Measurements from ENCODE around the gene GIN1. TPM values are rescaled to one million over a fixed set of nuclear protein-coding genes. Genes with fewer than 3 reads are reported as not detected.

Gene GIN1
- total RNA-seq, 1 experiment from 2014 or later, result 6.6 TPM

DNA sequence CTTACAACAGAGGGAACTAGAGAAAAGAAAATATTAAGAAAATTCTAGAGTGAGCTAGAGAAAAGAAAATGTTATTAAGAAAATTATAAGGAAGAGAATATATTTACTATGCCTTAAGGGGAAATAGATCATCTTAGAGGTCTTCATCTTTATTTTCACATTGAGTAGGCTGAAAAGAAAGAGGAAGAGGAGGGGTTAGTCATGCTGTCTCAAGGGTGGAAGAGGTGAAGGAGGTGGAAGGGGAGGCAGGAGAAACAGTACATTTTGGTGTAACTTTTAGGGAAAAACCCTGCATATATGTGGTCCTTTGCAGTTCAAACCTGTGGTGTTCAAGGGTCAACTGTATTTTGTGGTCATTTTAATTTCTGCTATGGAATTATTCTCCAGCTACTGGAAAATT is 46.8 kb upstream of the GIN1 start:
- Histone ChIP-seq H2BK120ac (ENCODE audit: low read depth, low read length, poor library complexity, severe bottlenecking) (no peak overlapping the region), H3K4me2 (ENCODE audit: insufficient read depth, insufficient read length, low read length) (no peak overlapping the region), H2AFZ (ENCODE audit: low read length) (no peak overlapping the region), H3K23ac (ENCODE audit: insufficient read length, low read depth, low read length) (no peak overlapping the region), H2BK20ac (ENCODE audit: low read depth, low read length, poor library complexity, severe bottlenecking) (no peak overlapping the region), H4K91ac (ENCODE audit: insufficient read length, low read depth, low read length) (no peak overlapping the region), H3K9me3 (ENCODE audit: control insufficient read depth, low read depth, low read length) (no peaks in the 10 kb centered on the region), H3K14ac (ENCODE audit: insufficient read depth, low read length) (no peak overlapping the region), H2BK5ac (ENCODE audit: insufficient read length, low read length) (no peak overlapping the region), H3K56ac (ENCODE audit: insufficient read length, low read depth, low read length) (no peak overlapping the region), H3T11ph (ENCODE audit: low read length) (no peak overlapping the region), H4K5ac (ENCODE audit: insufficient read length, low read depth, low read length) (no peak overlapping the region), H3K9ac (ENCODE audit: extremely low read depth, insufficient read length, low read length) (no peak overlapping the region), H2AK5ac (ENCODE audit: insufficient read length, low read length) (no peak overlapping the region), H3K79me2 (ENCODE audit: insufficient read depth, low read length) (no peaks in the 10 kb centered on the region), H4K8ac (replicated peaks; ENCODE audit: insufficient read length, low read depth, low read length) (no peak overlapping the region), H3K27ac (ENCODE audit: insufficient read length, low read depth, low read length) (no peak overlapping the region), H2BK15ac (ENCODE audit: low read depth, low read length) (no peak overlapping the region), H3K18ac (ENCODE audit: insufficient read length, low read depth, low read length) (no peak overlapping the region), H3K79me1 (ENCODE audit: insufficient read depth, low read depth, low read length, poor library complexity, severe bottlenecking) (no peaks in the 10 kb centered on the region), H2BK12ac (ENCODE audit: insufficient read length, low read depth, low read length) (no peak overlapping the region), H4K20me1 (ENCODE audit: control insufficient read depth, insufficient read depth, insufficient read length) (no peaks in the 10 kb centered on the region), H3K23me2 (ENCODE audit: insufficient read length, low read depth, low read length, poor library complexity, severe bottlenecking) (no peaks in the 10 kb centered on the region), H3K4ac (ENCODE audit: low read depth, low read length) (no peak overlapping the region), H3K27me3 (ENCODE audit: insufficient read depth, low read length) (no peaks in the 10 kb centered on the region), H3K4me1 (ENCODE audit: insufficient read depth, low read length) (no peaks in the 10 kb centered on the region)
- Mint-ChIP-seq H3K27me3 (ENCODE audit: low read depth) (no peaks in the 10 kb centered on the region), H3K4me1 (no peaks in the 10 kb centered on the region; a peak in 1 of 4 replicates), H3K9me3 (no peaks in the 10 kb centered on the region), H3K4me3 (no peak overlapping the region), H3K27ac (0 out of 7 replicates have a peak overlapping the region, but pooled peaks of 1 of the 3 experiments have one; percentile 17), H3K36me3 (ENCODE audit: insufficient read depth in 1 of 3, low read depth in 3 of 3) (peaks cover 0 to 12% (median 9%) of the 10 kb centered on the region in 3 experiments; a peak in 5 of 7 replicates)
- TF ChIP-seq, protein P1, sequence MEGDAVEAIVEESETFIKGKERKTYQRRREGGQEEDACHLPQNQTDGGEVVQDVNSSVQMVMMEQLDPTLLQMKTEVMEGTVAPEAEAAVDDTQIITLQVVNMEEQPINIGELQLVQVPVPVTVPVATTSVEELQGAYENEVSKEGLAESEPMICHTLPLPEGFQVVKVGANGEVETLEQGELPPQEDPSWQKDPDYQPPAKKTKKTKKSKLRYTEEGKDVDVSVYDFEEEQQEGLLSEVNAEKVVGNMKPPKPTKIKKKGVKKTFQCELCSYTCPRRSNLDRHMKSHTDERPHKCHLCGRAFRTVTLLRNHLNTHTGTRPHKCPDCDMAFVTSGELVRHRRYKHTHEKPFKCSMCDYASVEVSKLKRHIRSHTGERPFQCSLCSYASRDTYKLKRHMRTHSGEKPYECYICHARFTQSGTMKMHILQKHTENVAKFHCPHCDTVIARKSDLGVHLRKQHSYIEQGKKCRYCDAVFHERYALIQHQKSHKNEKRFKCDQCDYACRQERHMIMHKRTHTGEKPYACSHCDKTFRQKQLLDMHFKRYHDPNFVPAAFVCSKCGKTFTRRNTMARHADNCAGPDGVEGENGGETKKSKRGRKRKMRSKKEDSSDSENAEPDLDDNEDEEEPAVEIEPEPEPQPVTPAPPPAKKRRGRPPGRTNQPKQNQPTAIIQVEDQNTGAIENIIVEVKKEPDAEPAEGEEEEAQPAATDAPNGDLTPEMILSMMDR (conservative IDR thresholded peaks at IDR 0.05), result no peak
- no peak for DNase-seq
